ENCODE results near the gene IQCF6. TPM values are rescaled to one million over a fixed set of nuclear protein-coding genes. Genes with fewer than 3 reads are reported as not detected.

The IQCF6 gene
- total RNA-seq, 3 donors from 2014 or later, result not detected

DNA sequence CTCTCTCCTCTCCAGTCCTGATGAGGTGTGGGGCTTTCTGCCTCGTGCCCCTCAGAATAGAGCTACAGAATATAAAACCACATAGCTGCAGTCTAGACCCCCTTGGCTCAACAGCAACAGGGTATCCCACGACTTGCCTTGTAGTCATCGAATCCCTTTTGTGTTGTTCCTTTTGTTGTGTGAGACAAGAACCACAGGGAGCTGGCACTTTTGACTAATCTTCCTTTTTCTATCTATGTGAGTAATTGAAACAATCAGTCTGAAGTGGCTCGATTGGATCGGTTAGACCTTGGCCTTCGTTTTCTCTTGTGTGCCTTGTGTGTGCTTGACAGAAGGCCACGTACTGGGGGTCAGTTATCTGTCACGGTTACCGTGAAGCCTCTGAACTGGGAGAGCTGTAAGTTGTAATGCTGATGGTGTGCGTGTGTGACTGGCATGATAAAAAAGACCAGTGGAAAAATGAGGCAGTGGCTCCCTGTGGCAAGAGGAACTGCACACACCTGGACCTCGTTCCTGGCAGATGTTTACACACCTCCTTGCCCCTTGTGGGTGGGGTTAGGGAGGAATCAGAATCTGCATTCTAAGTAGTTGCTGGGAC lies 23.2 kb upstream of the IQCF6 start:
- TF ChIP-seq CTCF (IDR thresholded peaks at IDR 0.05), result no peak
- intact Hi-C loops (cut with DNase I, micrococcal nuclease), result loop anchor here in 1 of 2 donors (10.0 kb wide), 1 partner anchor 297 kb away; the partner anchor contains the start of gene DCAF1
- Histone ChIP-seq H3K4me1 (ENCODE audit: low read depth) (no peaks in the 10 kb centered on the region), H3K36me3 (ENCODE audit: low read depth) (no peaks in the 10 kb centered on the region), H3K9me3 (no peaks in the 10 kb centered on the region), H3K4me3 (no peak overlapping the region)
- ATAC-seq (no peak), DNase-seq (no peak)

- intact Hi-C loops (cut with DNase I, micrococcal nuclease), result loop anchor here in 1 of 2 donors (10.0 kb wide), 1 partner anchor 296 kb away; the partner anchor contains the start of gene DCAF1
- DNase-seq, result no peak
Measured at GRCh38 chr3:51800750-51801125, 21.7 kb upstream of the IQCF6 start.

GRCh38 chr3:51799879-51800749 lies 21.1 kb upstream of the IQCF6 start:
- ATAC-seq (peak; percentile 60), DNase-seq (peak in 1 of 3 donors; percentile 71)
- peak; percentile 60 for TF ChIP-seq CTCF (IDR thresholded peaks at IDR 0.05)
- Histone ChIP-seq H3K4me1 (ENCODE audit: low read depth) (no peaks in the 10 kb centered on the region), H3K36me3 (ENCODE audit: low read depth) (no peaks in the 10 kb centered on the region), H3K9me3 (no peaks in the 10 kb centered on the region), H3K4me3 (no peak overlapping the region)
- intact Hi-C loops (cut with DNase I, micrococcal nuclease), result loop anchor here in 1 of 2 donors (10.0 kb wide), 2 partner anchors 75 to 295 kb away; partner anchors contain the start of gene DCAF1

More at GRCh38 chr3:51800750-51801125, 21.7 kb upstream of the IQCF6 start:
- no peak for TF ChIP-seq CTCF (IDR thresholded peaks at IDR 0.05)
- no peak overlapping the region for H3K4me3 ChIP-seq
- no peak for ATAC-seq
- no peaks in the 10 kb centered on the region for H3K36me3 ChIP-seq (ENCODE audit: low read depth)
- no peaks in the 10 kb centered on the region for H3K4me1 ChIP-seq (ENCODE audit: low read depth)
- no peaks in the 10 kb centered on the region for H3K9me3 ChIP-seq

DNA sequence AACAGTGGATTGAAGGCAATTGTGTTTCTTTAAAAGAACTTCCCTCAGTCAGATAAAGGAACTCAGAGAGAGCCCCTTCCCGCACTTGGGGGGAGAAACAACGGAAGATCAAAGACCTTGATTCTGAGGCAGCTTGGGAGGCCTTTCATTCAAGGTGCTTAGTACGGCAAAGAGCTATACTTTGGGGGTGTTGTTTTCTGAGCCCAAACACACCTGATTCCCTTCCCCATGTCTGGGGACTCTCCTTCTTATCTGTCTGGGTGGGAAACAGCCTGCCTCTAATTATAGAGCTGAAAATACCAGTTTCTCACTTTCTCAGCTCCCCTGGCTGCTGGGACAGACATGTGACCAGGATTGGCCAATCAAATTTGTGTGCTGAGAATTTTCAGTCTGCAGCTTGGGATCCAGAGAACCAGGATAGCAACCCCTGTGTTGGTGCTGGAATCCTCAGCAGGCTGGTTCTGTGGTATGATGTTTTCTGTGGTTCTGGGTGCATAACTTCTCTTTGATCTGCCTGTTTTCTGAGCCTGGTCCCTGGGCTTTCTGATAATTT lies 19.4 kb upstream of the IQCF6 start:
- DNase-seq, result no peak
- no peak for ATAC-seq
- Histone ChIP-seq H3K36me3 (ENCODE audit: low read depth) (no peaks in the 10 kb centered on the region), H3K4me1 (ENCODE audit: low read depth) (no peaks in the 10 kb centered on the region), H3K4me3 (no peak overlapping the region), H3K9me3 (no peaks in the 10 kb centered on the region)
- intact Hi-C loops (cut with DNase I, micrococcal nuclease), result loop anchor here in 1 of 2 donors (10.0 kb wide), 1 partner anchor 74 kb away; no protein-coding TSS in a partner anchor
- no peak for TF ChIP-seq CTCF (IDR thresholded peaks at IDR 0.05)

DNA sequence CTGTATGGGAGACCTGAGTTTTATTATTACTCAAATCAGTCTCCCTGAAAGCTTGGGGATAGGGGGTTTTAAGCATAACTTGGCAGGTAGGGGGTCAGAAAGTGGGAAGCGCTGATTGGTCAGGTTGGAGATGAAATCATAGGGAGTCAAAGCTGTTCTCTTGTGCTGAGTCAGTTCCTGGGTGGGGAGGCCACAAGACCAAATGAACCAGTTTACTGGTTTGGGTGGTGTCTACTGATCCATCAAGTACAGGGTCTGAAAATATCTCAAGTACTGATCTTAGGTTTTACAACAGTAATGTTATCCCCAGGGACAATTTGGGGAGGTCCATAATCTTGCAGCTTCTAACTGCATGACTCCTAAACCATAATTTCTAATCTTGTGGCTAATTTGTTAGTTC lies 17.8 kb upstream of the IQCF6 start:
- Histone ChIP-seq H3K9me3 (no peaks in the 10 kb centered on the region), H3K4me1 (ENCODE audit: low read depth) (no peaks in the 10 kb centered on the region), H3K36me3 (ENCODE audit: low read depth) (no peaks in the 10 kb centered on the region), H3K4me3 (no peak overlapping the region)
- no peak for TF ChIP-seq CTCF (IDR thresholded peaks at IDR 0.05)
- DNase-seq (no peak), ATAC-seq (no peak)
- intact Hi-C loops (cut with DNase I, micrococcal nuclease), result loop anchor here in 1 of 2 donors (10.0 kb wide), 1 partner anchor 72 kb away; no protein-coding TSS in a partner anchor
